Mesothelial cell of epicardium (in vitro differentiated cells): Measurements from ENCODE around the gene ANKRD39. TPM values are rescaled to one million over a fixed set of nuclear protein-coding genes. Genes with fewer than 3 reads are reported as not detected.
A peak's percentile ranks its signal among the peaks of the same experiment; 100 is the strongest.

Experiments
- DNase-seq, 2 experiments: peaks; one replicate each; pipeline ENCODE4 v3.0.0; 2021; ENCODE audit warnings: low spot score in 2 of 2; ENCODE audit not compliant: unreplicated experiment in 2 of 2
- H3K27ac Mint-ChIP-seq: 2 replicates; pipeline ENCODE4 v1.8.0; 2021; ENCODE audit warnings: mixed read lengths
- H3K27me3 Mint-ChIP-seq: 2 replicates; pipeline ENCODE4 v1.8.0; 2021; ENCODE audit warnings: low read depth, mixed read lengths
- H3K36me3 Mint-ChIP-seq: 2 replicates; pipeline ENCODE4 v1.8.0; 2021; ENCODE audit warnings: mixed read lengths
- H3K4me1 Mint-ChIP-seq: 2 replicates; pipeline ENCODE4 v1.8.0; 2021; ENCODE audit warnings: mixed read lengths
- H3K4me3 Mint-ChIP-seq: 2 replicates; pipeline ENCODE4 v1.8.0; 2021; ENCODE audit warnings: mild to moderate bottlenecking, moderate library complexity, mixed read lengths
- H3K9me3 Mint-ChIP-seq: 2 replicates; pipeline ENCODE4 v1.8.0; 2021; ENCODE audit warnings: mixed read lengths
- CTCF ChIP-seq: fragments of 200-600 bp; sonication (generic); IDR thresholded peaks from one replicate; pipeline ENCODE4 v1.5.0; 2021; ENCODE audit warnings: antibody characterized with exemption; ENCODE audit not compliant: unreplicated experiment
- total RNA-seq: library from RNA; stranded (reverse); gene quantifications from 3 replicates; pipeline ENCODE4 v1.2.1, GENCODE V29; 2021

The ANKRD39 gene
- total RNA-seq, 1 donor from 2014 or later: 17.4 TPM

- H3K9me3 Mint-ChIP-seq: no peaks in the 10 kb centered on the region
- no peaks in the 10 kb centered on the region for H3K36me3 Mint-ChIP-seq
- TF ChIP-seq CTCF: no peak
- peaks cover 62% of the 10 kb centered on the region for H3K4me1 Mint-ChIP-seq
- no peak overlapping the region for H3K4me3 Mint-ChIP-seq
- DNase-seq: no peak
- H3K27ac Mint-ChIP-seq: peak overlapping the region; percentile 94
- H3K27me3 Mint-ChIP-seq: no peaks in the 10 kb centered on the region
Measured at GRCh38 chr2:96873651-96874096, 15.9 kb upstream of the ANKRD39 start.

- Mint-ChIP-seq H3K4me1 (peaks cover 56% of the 10 kb centered on the region), H3K27ac (peak overlapping the region; percentile 94), H3K4me3 (peak overlapping the region; percentile 17), H3K9me3 (no peaks in the 10 kb centered on the region), H3K27me3 (no peaks in the 10 kb centered on the region), H3K36me3 (no peaks in the 10 kb centered on the region)
- DNase-seq: no peak
- no peak for TF ChIP-seq CTCF
Measured at GRCh38 chr2:96872591-96873349, 15.0 kb upstream of the ANKRD39 start.

GRCh38 chr2:96870626-96871255 is 12.9 kb upstream of the ANKRD39 start:
- TF ChIP-seq CTCF: no peak
- H3K9me3 Mint-ChIP-seq: no peaks in the 10 kb centered on the region
- H3K36me3 Mint-ChIP-seq: peaks cover 4% of the 10 kb centered on the region
- no peak for DNase-seq
- H3K4me1 Mint-ChIP-seq: peaks cover 60% of the 10 kb centered on the region
- peak overlapping the region; percentile 80 for H3K4me3 Mint-ChIP-seq
- H3K27me3 Mint-ChIP-seq: no peaks in the 10 kb centered on the region
- H3K27ac Mint-ChIP-seq: peak overlapping the region; percentile 95

GRCh38 chr2:96869822-96870625 is 12.2 kb upstream of the ANKRD39 start, which contains the start of gene SEMA4C:
TSS of gene SEMA4C (minus strand) at chr2:96870080. CDS start at chr2:96867886, 2,194 bp downstream.
- peaks cover 7% of the 10 kb centered on the region for H3K36me3 Mint-ChIP-seq
- peaks cover 55% of the 10 kb centered on the region for H3K4me1 Mint-ChIP-seq
- DNase-seq: peak in 1 of 2 experiments; percentile 74
- H3K27me3 Mint-ChIP-seq: no peaks in the 10 kb centered on the region
- no peak for TF ChIP-seq CTCF
- H3K4me3 Mint-ChIP-seq: peak within 1 kb of the TSS; percentile 90
- H3K27ac Mint-ChIP-seq: peak within 1 kb of the TSS; percentile 95
- H3K9me3 Mint-ChIP-seq: no peaks in the 10 kb centered on the region

GRCh38 chr2:96869281-96869821 is 11.5 kb upstream of the ANKRD39 start:
- peaks cover 49% of the 10 kb centered on the region for H3K4me1 Mint-ChIP-seq
- H3K9me3 Mint-ChIP-seq: no peaks in the 10 kb centered on the region
- peak; percentile 51 to 65 for DNase-seq
- no peak for TF ChIP-seq CTCF
- peak overlapping the region; percentile 90 for H3K4me3 Mint-ChIP-seq
- H3K27ac Mint-ChIP-seq: no peak overlapping the region
- peaks cover 7% of the 10 kb centered on the region for H3K36me3 Mint-ChIP-seq
- no peaks in the 10 kb centered on the region for H3K27me3 Mint-ChIP-seq
